ENCODE results near the gene NAA80. TPM values are rescaled to one million over a fixed set of nuclear protein-coding genes. Genes with fewer than 3 reads are reported as not detected.

Gene NAA80
- polyA plus RNA-seq, 1 of the 3 experiments (the other 2 are of a cell fraction) = 10.5 TPM

- peaks cover 0 to 37% of the 10 kb centered on the region in 2 experiments; a peak in 2 of 4 replicates for H3K4me1 ChIP-seq (ENCODE audit: control insufficient read depth in 1 of 2, insufficient read depth in 2 of 2, low read depth in 1 of 2, low read length in 1 of 2)
- peaks cover 9% of the 10 kb centered on the region for H3F3A ChIP-seq (replicated peaks; ENCODE audit: insufficient read depth)
- ChIA-PET POLR2A (no interaction called here), CTCF (interaction anchor here (1.1 to 5.9 kb wide), 5 partner anchors 10 to 126 kb away, joined by 3 to 45 read pairs (median 6); partner anchors contain the start of genes HYAL1, HYAL3, IFRD2 and NAA80)
- H2AFZ ChIP-seq (ENCODE audit: low read depth) = no peak overlapping the region
- no peak overlapping the region for H3K27ac ChIP-seq (ENCODE audit: low read depth in 2 of 2, low read length in 1 of 2)
- no peak overlapping the region; the same call in 1 of the 2 replicates for H3K4me2 ChIP-seq
- peaks cover 15 to 30% of the 10 kb centered on the region in 2 experiments for H3K36me3 ChIP-seq (replicated peaks in 1 of 2; ENCODE audit: control insufficient read depth in 1 of 2, insufficient read depth in 2 of 2, low read length in 1 of 2)
- no peak overlapping the region for H3K4me3 ChIP-seq (ENCODE audit: low read depth in 2 of 2, low read length in 1 of 2)
- H3K9ac ChIP-seq = no peak overlapping the region
- peaks cover 39% of the 10 kb centered on the region for H3K79me2 ChIP-seq (ENCODE audit: insufficient read depth)
- TF ChIP-seq CHD2 (IDR thresholded peaks at IDR 0.05; ENCODE audit: low read length, partially characterized antibody) (no peak), MXI1 (IDR thresholded peaks at IDR 0.05; ENCODE audit: low read depth, low read length) (no peak), EP300 (IDR thresholded peaks at IDR 0.05; ENCODE audit: borderline replicate concordance in 1 of 2, low read depth in 1 of 2, low read length in 1 of 2) (no peak), NFIC (IDR thresholded peaks at IDR 0.05; ENCODE audit: borderline replicate concordance) (no peak), POLR2AphosphoS5 (IDR thresholded peaks at IDR 0.05; ENCODE audit: low read depth, low read length) (no peak), USF1 (IDR thresholded peaks at IDR 0.05; ENCODE audit: borderline replicate concordance, low read depth) (no peak), TCF12 (IDR thresholded peaks at IDR 0.05) (no peak), FOSL2 (IDR thresholded peaks at IDR 0.05; ENCODE audit: borderline replicate concordance, low read depth) (no peak), USF2 (IDR thresholded peaks at IDR 0.05; ENCODE audit: borderline replicate concordance, low read depth, low read length) (no peak), SMC3 (IDR thresholded peaks at IDR 0.05; ENCODE audit: low read depth, low read length) (no peak), PBX3 (IDR thresholded peaks at IDR 0.05) (no peak), ZBTB33 (IDR thresholded peaks at IDR 0.05; ENCODE audit: borderline replicate concordance, low read depth) (no peak), EZH2phosphoT487 (IDR thresholded peaks at IDR 0.05; ENCODE audit: borderline replicate concordance, low read depth) (no peak), GABPA (IDR thresholded peaks at IDR 0.05; ENCODE audit: low read depth) (no peak)
- no peaks in the 10 kb centered on the region for H3K9me2 ChIP-seq
- 94% methylated on average over 3 of the region's 10 CpGs for WGBS (ENCODE audit: low lambda C conversion rate)
- H4K20me1 ChIP-seq (ENCODE audit: insufficient read depth) = no peaks in the 10 kb centered on the region
- H3K9me3 ChIP-seq = no peaks in the 10 kb centered on the region
- H3K27me3 ChIP-seq (ENCODE audit: insufficient read depth) = no peaks in the 10 kb centered on the region
- no peak for DNase-seq
These were observed 19.4 kb upstream of the NAA80 start for GRCh38 chr3:50318615-50319014.

Data from SK-N-SH (cell line).